MM.1S (cell line): Measurements from ENCODE around the gene DCTN5.

Experiments
- EZH2 ChIP-seq: fragments of 300-600 bp; sonication (generic); optimal IDR thresholded peaks from 2 replicates; pipeline ENCODE3; 2017; ENCODE audit warnings: low read depth, mild to moderate bottlenecking, antibody characterized with exemption, low read length, mixed read lengths
- EZH2phosphoT487 ChIP-seq: fragments of 300-600 bp; sonication (generic); IDR thresholded peaks from 2 replicates; pipeline ENCODE4 v1.6.1; 2018; ENCODE audit warnings: antibody characterized with exemption, low read length
- TF ChIP-seq, protein P1 (sequence below): fragments of 300-600 bp; sonication (generic); IDR thresholded peaks from 2 replicates; pipeline ENCODE4 v1.5.1; 2016; ENCODE audit warnings: antibody characterized with exemption, low read length, mixed read lengths

DNA sequence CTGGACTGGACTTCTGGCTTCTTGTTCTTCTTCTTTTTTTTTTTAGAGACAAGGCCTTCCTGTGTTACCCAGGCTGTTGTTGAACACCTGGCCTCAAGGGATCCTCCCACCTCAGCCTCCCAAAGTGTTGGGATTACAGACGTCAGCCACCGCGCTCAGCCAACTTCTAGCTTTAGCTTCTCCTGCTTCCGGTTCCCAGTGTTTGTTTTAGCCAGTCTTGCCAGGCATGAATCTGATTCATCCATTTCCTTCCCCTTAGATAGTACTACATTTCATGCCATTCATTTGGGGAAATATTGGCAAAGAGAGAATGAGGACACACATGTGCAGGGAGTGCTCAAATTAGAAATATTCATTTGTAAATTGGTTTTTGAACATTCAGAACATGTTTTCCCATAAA is 33.1 kb upstream of the DCTN5 start:
- TF ChIP-seq, protein P1, sequence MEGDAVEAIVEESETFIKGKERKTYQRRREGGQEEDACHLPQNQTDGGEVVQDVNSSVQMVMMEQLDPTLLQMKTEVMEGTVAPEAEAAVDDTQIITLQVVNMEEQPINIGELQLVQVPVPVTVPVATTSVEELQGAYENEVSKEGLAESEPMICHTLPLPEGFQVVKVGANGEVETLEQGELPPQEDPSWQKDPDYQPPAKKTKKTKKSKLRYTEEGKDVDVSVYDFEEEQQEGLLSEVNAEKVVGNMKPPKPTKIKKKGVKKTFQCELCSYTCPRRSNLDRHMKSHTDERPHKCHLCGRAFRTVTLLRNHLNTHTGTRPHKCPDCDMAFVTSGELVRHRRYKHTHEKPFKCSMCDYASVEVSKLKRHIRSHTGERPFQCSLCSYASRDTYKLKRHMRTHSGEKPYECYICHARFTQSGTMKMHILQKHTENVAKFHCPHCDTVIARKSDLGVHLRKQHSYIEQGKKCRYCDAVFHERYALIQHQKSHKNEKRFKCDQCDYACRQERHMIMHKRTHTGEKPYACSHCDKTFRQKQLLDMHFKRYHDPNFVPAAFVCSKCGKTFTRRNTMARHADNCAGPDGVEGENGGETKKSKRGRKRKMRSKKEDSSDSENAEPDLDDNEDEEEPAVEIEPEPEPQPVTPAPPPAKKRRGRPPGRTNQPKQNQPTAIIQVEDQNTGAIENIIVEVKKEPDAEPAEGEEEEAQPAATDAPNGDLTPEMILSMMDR = no peak
- no peak for TF ChIP-seq EZH2
- TF ChIP-seq EZH2phosphoT487 = no peak
